OCI-LY1 (cell line): ENCODE results near the gene KIAA0040.

Experiments used
- EZH2 ChIP-seq: fragments of 200-600 bp; sonication (generic), shearing (Covaris generic); IDR thresholded peaks from 2 replicates; pipeline ENCODE4 v1.8.0; 2017; ENCODE audit warnings: borderline replicate concordance, mixed run types, mild to moderate bottlenecking, antibody characterized with exemption, low read length, moderate library complexity, mixed read lengths
- TF ChIP-seq, protein P1 (sequence below): fragments of 200-600 bp; sonication (generic), shearing (Covaris generic); IDR thresholded peaks from 2 replicates; pipeline ENCODE4 v1.5.1; 2017; ENCODE audit warnings: mild to moderate bottlenecking, antibody characterized with exemption, low read length, moderate library complexity, mixed read lengths

DNA sequence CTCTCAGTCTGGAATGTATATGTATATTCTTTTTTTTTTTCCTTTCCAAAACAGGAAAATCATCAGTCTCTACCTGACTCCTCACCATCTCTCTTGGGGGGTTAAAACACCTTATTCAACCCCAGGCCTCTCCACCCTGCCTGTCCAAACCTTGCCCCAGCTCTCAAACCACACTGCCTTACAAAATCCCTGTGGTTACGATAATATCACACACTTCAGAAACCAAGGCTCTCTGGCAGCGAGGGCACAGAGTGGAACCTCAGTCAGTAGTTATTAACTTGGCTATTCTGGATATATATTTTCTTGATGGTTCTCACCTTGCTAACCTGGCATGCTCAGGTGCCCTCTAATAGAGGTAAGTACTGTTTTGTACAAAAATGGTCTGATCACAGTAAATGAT lies 24.7 kb downstream of the KIAA0040 start:
- TF ChIP-seq EZH2 = no peak
- TF ChIP-seq, protein P1, sequence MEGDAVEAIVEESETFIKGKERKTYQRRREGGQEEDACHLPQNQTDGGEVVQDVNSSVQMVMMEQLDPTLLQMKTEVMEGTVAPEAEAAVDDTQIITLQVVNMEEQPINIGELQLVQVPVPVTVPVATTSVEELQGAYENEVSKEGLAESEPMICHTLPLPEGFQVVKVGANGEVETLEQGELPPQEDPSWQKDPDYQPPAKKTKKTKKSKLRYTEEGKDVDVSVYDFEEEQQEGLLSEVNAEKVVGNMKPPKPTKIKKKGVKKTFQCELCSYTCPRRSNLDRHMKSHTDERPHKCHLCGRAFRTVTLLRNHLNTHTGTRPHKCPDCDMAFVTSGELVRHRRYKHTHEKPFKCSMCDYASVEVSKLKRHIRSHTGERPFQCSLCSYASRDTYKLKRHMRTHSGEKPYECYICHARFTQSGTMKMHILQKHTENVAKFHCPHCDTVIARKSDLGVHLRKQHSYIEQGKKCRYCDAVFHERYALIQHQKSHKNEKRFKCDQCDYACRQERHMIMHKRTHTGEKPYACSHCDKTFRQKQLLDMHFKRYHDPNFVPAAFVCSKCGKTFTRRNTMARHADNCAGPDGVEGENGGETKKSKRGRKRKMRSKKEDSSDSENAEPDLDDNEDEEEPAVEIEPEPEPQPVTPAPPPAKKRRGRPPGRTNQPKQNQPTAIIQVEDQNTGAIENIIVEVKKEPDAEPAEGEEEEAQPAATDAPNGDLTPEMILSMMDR = no peak
